GM21360 (cell line): ENCODE measurements around the gene CCDC167.

Source experiments
- ATAC-seq: cut with Tn5 transposase; IDR thresholded peaks from one replicate; pipeline ENCODE4 v1.9.1; 2021; ENCODE audit warnings: mild to moderate bottlenecking, moderate library complexity; ENCODE audit not compliant: unreplicated experiment

Gene CCDC167

DNA sequence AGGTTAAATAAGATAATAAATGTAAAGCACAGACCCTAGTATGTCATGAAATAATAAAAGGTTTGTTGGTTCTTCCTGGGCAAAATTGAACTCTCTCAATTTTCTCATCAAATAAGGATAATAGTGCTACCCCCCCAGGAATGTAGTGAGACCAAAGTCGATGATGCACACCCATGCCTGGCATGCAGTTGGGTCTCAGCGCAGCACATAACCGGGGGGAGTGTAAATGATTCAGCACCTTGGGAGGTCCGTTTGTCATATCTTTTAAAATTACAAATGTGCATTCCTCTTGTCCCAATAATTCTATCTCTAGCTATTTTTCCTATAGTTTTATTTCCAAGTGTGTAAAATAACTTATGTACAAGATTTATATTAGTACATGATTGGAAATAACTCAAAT, 31.3 kb upstream of the CCDC167 start:
- no peak for ATAC-seq

- no peak for ATAC-seq
Measured at GRCh38 chr6:37530297-37530696, 30.6 kb upstream of the CCDC167 start.

GRCh38 chr6:37528541-37528940, 28.8 kb upstream of the CCDC167 start:
- no peak for ATAC-seq

DNA sequence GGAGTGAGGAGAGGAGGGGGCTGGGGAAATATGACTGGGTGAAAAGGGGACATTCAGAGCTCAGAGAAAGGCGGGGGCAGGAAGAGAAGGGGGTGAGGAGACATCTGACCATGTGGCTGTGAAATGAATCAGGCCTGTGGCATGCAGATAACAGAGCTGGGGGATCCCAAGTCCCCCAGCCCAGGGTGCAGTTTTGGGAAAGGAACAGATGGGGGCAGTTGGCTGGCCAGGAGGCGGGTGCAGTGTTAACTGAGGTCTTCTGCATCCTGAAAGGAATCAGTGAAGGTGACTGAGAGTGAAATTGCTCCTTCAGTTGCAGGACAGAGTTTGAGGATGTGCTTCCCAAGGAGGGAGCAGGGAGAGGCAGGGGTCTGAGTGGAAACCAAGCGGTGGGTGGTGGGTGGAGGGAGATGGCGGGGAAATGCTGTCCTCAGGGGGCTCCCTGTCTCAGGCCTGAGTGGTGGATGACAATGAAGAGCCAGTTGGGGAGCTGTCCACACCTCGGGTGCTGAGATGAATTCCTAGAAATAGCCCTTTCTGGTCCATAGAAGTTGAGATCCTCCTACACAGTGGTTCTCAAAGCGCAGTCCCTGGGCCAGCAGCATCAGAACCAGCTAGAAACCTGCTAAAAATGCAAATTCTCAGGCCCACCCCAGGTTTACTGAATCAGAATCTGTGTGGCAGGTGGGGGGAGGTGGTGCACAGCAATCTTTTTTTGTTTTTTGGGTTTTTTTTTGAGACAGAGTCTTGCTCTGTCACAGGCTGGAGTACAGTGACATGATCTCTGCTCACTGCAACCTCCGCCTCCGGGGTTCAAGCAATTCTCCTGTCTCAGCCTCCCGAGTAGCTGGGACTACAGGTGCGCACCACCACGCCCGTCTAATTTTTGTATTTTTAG, 26.0 kb upstream of the CCDC167 start:
- ATAC-seq, result no peak

- ATAC-seq, result no peak
Measured at GRCh38 chr6:37524970-37525318, 25.3 kb upstream of the CCDC167 start.

- no peak for ATAC-seq
Measured at GRCh38 chr6:37524025-37524969, 24.6 kb upstream of the CCDC167 start.

- ATAC-seq, result no peak
Measured at GRCh38 chr6:37523412-37523811, 23.7 kb upstream of the CCDC167 start.

GRCh38 chr6:37522836-37523235, 23.1 kb upstream of the CCDC167 start:
- no peak for ATAC-seq

DNA sequence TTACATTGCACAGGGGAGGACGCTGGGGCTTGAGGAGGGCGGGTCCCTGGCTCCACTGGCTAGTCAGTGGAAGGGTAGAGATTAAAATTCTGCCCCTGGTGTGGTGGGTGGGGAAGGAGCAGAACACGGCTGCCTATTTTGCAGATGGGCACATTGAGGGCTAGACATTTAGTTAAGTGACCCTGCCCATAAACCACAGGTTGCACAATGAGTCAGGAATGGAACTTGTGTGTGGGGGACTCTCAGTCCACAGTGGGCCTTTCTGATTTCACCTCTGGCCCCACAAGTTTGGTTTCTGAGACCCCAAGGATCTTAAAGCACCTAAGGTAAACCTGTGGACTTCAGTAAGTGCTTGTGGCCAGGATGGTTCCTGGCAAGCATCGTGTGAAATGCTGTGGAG, 22.0 kb upstream of the CCDC167 start:
- ATAC-seq, result no peak

- no peak for ATAC-seq
Measured at GRCh38 chr6:37520926-37521325, 21.2 kb upstream of the CCDC167 start.

- no peak for ATAC-seq
Measured at GRCh38 chr6:37519461-37519860, 19.8 kb upstream of the CCDC167 start.

- ATAC-seq, result no peak
Measured at GRCh38 chr6:37518116-37518515, 18.4 kb upstream of the CCDC167 start.

DNA sequence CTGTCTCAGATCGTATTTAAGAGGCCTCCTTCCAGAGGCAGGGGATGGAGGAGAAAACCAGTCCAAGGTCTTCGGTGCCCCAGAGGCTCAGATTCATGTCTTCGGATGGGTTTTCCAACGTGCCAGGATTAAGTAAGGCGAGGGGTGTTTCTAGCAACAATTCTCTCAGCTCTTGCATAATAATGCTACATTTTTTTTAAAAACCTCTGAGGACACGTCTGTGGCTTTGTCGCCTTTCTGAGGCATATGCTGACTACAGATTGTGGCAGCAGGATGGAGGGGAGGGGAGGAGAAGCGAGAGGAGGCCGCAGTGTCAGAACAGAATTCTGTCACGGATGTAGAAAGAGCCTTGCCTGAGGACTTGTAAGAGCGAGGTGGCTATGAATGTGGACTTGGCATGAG, 17.7 kb upstream of the CCDC167 start:
- no peak for ATAC-seq

- ATAC-seq, result no peak
Measured at GRCh38 chr6:37516920-37517405, 17.3 kb upstream of the CCDC167 start.

GRCh38 chr6:37516076-37516919, 16.6 kb upstream of the CCDC167 start:
- ATAC-seq, result peak; percentile 63

- ATAC-seq, result no peak
Measured at GRCh38 chr6:37515712-37516075, 16.0 kb upstream of the CCDC167 start.

DNA sequence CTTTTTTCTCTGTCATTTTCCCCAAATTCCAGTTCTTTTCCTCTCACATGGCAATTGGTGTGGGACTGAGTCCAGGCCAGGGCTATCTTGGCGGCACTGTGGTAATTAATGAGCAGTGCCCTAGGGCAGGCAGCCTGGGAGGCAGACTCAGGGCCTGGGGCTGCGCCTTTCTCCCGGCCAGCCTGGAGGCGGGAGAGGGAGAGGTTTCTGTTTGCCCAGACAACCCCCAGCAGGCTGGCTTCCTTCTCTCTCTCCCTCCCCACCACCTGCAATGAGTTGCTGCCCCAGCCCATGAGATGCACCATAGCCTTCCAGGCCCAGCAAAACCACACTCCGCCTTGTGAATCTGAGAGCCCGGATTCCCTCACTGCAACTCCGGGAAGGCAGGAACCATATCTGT, 15.1 kb upstream of the CCDC167 start:
- no peak for ATAC-seq

DNA sequence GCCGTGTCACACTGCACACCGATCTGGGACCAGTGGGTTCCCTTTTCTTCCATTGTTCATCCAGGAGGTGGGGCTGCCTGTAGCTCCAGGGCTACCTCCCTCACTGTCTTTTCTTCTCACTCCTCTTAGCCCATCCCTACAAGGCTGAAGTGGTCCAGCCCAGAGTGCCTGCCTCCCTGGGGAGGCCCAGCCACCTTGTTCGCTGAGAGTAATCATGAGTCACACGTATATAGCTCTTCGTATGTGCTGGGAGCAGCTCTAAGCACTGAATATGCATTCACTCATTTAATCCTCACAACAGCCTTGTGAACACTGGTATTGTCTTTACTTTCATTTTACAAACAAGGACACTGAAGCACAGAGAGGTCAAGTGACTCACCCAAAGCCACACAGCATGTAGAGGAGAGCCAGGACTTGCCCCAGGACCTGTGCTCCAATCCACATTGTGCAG, 14.7 kb upstream of the CCDC167 start:
- no peak for ATAC-seq

GRCh38 chr6:37513576-37513975, 13.9 kb upstream of the CCDC167 start:
- no peak for ATAC-seq

DNA sequence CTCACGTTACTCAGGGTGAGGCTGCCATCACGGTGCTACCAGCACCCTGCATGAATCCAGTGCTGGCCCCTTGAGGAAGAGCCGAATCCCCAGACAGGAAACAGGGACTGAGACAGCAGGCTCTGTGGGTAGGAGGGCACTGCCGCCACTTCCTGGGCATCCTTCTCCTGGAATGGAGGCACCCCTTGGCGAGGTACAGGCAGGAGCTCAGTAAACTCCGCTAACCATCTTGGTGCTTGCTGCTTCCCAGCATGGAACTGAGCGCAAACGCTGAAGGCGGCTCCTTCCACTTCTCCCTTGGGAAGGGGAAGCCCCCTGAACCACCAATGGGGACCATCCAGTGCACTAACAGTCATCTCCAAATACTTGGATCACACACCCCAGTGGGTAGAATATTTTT, 13.5 kb upstream of the CCDC167 start:
- no peak for ATAC-seq
